ENCODE data around the gene PTCHD4.

PTCHD4 gene

DNA sequence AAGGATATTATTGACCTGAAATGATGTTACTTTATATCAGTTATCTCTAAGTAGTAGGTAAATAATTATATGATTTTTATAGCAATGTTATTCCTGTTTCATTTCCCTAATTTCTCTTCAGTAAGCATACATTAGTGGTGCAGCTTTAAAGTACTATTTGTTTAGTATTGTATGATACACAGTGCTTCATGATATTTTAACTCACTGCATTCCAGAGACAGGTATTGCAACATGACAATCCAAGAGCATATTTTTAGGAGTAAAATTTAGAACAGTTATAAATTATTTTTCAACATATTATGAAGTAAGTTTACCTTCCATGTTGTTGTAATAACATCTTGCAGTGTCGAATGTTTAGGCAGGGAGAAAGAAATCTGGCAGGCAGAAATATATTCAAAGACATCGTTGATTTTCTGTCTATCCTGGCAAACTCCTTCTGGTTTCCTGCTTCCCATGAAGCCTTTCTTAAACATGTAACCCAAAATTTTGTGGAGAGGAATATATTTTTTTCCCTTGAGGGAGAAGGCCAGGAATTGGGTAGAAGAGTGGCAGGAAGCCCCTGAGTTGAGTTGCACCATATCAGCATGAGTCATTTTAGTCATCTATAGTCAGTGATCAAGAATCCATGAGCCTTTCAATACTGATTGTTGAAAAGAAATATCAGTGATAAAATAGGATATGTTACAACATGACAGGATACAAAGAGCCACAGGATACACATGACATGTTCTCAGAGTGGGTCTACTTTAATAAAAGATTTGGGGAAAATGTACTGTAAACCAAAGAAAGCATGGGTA, 29.0 kb upstream of the PTCHD4 start:
- no peak for TF ChIP-seq FOXP2 (optimal IDR thresholded peaks at IDR 0.05; ENCODE audit: borderline replicate concordance, extremely low read depth, extremely low read length, insufficient read depth)
- TF ChIP-seq, protein P1, sequence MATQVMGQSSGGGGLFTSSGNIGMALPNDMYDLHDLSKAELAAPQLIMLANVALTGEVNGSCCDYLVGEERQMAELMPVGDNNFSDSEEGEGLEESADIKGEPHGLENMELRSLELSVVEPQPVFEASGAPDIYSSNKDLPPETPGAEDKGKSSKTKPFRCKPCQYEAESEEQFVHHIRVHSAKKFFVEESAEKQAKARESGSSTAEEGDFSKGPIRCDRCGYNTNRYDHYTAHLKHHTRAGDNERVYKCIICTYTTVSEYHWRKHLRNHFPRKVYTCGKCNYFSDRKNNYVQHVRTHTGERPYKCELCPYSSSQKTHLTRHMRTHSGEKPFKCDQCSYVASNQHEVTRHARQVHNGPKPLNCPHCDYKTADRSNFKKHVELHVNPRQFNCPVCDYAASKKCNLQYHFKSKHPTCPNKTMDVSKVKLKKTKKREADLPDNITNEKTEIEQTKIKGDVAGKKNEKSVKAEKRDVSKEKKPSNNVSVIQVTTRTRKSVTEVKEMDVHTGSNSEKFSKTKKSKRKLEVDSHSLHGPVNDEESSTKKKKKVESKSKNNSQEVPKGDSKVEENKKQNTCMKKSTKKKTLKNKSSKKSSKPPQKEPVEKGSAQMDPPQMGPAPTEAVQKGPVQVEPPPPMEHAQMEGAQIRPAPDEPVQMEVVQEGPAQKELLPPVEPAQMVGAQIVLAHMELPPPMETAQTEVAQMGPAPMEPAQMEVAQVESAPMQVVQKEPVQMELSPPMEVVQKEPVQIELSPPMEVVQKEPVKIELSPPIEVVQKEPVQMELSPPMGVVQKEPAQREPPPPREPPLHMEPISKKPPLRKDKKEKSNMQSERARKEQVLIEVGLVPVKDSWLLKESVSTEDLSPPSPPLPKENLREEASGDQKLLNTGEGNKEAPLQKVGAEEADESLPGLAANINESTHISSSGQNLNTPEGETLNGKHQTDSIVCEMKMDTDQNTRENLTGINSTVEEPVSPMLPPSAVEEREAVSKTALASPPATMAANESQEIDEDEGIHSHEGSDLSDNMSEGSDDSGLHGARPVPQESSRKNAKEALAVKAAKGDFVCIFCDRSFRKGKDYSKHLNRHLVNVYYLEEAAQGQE (IDR thresholded peaks at IDR 0.05; ENCODE audit: insufficient read depth in 1 of 2, low read depth in 2 of 2, low read length in 2 of 2) = no peak
- TF ChIP-seq POLR2AphosphoS5 (IDR thresholded peaks at IDR 0.05; ENCODE audit: low read depth, low read length) = no peak
- no peak for TF ChIP-seq TAF1 (IDR thresholded peaks at IDR 0.05; ENCODE audit: borderline replicate concordance, insufficient read depth, low read length)
- TF ChIP-seq SIN3A (IDR thresholded peaks at IDR 0.05; ENCODE audit: borderline replicate concordance, insufficient read depth, low read length) = no peak

DNA sequence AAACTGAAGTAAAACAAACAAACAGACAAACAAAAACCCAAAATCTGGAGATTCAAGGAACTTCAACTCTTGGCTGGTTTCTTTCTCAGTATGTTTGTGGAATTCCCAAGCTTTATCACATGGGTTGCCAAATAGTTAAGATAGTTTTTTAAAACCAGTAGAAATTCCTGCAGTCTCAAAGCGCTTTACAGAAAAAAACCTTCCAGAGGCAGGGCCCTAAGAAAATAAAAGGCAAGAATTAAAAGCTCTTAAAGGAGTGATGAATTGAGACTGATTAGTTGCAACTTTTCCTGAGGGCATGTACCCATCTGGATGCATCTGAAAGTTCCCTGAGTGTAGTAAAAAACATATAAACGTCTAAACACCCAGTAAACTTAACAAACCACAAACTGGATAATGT, 25.9 kb upstream of the PTCHD4 start:
- TF ChIP-seq, protein P1 (IDR thresholded peaks at IDR 0.05; ENCODE audit: insufficient read depth in 1 of 2, low read depth in 2 of 2, low read length in 2 of 2) = no peak
- no peak for TF ChIP-seq POLR2AphosphoS5 (IDR thresholded peaks at IDR 0.05; ENCODE audit: low read depth, low read length)
- TF ChIP-seq FOXP2 (optimal IDR thresholded peaks at IDR 0.05; ENCODE audit: borderline replicate concordance, extremely low read depth, extremely low read length, insufficient read depth) = no peak
- TF ChIP-seq TAF1 (IDR thresholded peaks at IDR 0.05; ENCODE audit: borderline replicate concordance, insufficient read depth, low read length) = no peak
- no peak for TF ChIP-seq SIN3A (IDR thresholded peaks at IDR 0.05; ENCODE audit: borderline replicate concordance, insufficient read depth, low read length)

DNA sequence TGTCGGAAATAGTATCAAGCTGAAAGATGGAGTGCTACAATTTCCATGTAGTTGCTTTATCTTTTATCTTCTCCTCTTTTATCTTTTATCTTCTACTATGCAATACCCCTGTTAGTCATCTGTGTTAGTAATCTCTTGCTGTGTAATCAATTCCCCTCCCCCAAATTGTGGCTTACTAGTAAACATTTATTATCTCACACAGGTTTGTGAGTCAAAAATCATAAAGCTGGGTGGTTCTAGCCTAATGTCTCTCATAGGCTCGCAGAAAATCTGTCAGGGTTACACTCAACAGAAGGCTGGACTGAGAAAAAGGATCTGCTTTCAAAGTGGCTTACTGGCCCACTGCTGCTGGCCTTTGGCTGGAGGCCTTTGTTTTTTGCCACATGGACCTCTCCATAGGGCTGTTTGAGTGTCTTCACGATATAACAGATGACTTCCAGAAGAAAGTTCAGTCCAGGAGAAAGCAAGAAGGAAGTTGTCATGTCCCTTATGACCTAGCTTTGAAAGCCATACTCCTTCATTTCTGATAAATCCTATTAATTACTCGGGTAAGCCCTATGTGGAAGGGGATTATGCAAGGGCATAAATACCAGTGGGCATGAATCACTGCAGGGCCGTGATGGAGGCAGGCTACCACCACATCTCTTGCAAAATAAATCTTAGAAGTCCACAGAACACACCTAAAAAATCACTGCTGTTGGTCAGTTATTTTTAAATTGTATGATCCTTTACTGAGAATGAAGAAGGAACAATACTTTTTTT, 24.5 kb upstream of the PTCHD4 start:
- TF ChIP-seq POLR2AphosphoS5 (IDR thresholded peaks at IDR 0.05; ENCODE audit: low read depth, low read length) (no peak), SIN3A (IDR thresholded peaks at IDR 0.05; ENCODE audit: borderline replicate concordance, insufficient read depth, low read length) (no peak), FOXP2 (optimal IDR thresholded peaks at IDR 0.05; ENCODE audit: borderline replicate concordance, extremely low read depth, extremely low read length, insufficient read depth) (no peak), TAF1 (IDR thresholded peaks at IDR 0.05; ENCODE audit: borderline replicate concordance, insufficient read depth, low read length) (no peak)
- TF ChIP-seq, protein P1 (IDR thresholded peaks at IDR 0.05; ENCODE audit: insufficient read depth in 1 of 2, low read depth in 2 of 2, low read length in 2 of 2) = no peak

DNA sequence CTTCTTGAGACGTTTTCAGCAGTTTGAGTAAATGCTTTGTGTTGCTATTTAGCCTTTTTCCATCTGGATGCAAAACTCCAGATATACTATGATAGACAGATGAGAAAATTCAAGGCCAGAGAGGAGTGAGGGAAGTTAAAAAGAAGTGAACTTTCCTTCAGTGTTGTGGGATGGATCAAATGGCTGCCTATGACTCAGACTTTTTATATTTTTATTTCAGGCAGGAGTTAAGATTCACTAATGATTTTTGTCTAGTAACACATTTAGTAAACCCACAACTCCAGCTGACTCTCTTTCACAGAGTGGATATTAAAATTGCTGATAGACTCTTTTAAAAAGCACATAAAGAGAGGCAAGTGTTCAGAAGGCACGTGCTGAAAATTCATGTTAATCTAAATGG, 23.2 kb upstream of the PTCHD4 start:
- TF ChIP-seq TAF1 (IDR thresholded peaks at IDR 0.05; ENCODE audit: borderline replicate concordance, insufficient read depth, low read length) (no peak), SIN3A (IDR thresholded peaks at IDR 0.05; ENCODE audit: borderline replicate concordance, insufficient read depth, low read length) (no peak), FOXP2 (optimal IDR thresholded peaks at IDR 0.05; ENCODE audit: borderline replicate concordance, extremely low read depth, extremely low read length, insufficient read depth) (no peak), POLR2AphosphoS5 (IDR thresholded peaks at IDR 0.05; ENCODE audit: low read depth, low read length) (no peak)
- TF ChIP-seq, protein P1 (IDR thresholded peaks at IDR 0.05; ENCODE audit: insufficient read depth in 1 of 2, low read depth in 2 of 2, low read length in 2 of 2) = no peak

Data from PFSK-1 (cell line).